Fibroblast of skin of left biceps (primary cell): Measurements from ENCODE around the gene NPW.

Source experiments
- DNase-seq, 2 experiments: peaks; one replicate each; pipeline ENCODE4 v3.0.0-alpha.2; 2013; ENCODE audit warnings: low read depth in 2 of 2

The NPW gene

DNA sequence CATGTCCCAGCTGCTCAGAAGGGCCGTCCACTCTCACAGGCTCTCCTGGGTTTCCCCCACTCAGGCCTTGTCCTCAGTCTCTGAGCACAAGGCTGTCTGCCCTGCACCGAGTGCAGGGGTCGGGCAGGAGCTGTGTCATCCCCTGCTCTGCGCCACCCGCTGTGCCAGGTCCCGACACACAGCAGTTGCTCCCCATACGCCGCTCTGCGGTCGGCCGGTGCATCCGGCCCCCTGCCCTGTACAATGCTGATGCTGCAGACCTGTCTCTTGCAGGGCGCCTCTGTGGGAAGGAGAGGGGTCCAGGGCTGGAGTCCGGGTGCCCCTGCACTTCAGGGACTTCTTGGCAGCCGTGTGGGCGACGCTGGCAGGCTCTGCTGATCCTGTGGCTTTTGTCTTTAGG, 34.3 kb downstream of the NPW start:
- no peak for DNase-seq

DNA sequence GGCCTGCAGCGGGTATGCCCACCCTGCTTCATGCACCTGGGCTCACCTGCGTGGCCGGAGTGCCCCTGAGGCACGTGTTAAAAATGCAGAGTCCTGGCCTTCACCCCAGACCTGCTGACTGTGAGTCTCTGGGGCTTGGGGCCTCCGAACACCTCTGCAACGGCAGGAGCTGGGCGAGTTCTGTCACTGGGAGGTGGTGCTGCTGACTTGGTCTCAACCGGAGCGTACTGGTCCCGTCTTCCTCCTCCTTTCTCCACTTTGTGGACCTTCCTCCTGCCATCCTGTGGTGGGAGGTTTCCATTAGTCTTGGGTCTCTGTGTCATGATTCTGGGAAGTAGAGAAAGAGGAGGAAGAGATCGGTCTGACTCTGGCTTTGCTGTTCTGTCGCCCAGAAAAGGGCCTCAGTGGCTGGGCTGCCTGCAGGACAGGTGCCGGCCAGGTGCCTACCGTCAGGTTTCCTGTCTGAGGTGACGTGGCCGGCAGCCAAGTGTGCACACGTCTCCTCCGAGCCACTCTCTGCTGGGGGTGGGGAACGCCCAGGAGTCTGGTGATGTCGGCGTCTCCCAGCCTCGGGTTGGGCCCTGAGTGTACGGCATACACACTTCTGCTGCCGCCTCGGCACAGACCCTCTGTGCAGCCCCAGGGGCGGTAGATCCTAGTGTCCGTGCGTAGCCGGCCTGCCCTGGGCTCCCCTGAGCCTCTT, 35.1 kb downstream of the NPW start:
- no peak for DNase-seq

DNA sequence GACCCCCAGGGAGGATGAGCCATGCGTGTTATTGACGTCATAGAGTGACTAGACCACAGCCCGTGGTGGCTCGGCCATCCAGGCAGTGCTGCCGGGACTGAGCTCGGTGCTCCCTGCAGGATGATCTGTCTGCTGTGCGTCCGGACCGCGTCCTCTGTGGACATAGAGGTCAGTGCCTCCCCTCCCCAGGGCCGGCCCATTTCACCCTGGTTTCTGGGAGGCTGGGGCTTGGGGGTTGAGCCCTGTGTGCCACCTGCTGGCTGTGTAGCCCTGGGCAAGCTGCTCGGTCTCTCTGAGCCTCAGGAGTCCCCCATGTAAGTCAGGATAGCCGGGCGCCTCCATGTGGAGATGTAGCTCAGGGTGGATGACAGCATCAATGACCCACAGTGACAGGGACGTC, 36.5 kb downstream of the NPW start:
- no peak for DNase-seq

DNA sequence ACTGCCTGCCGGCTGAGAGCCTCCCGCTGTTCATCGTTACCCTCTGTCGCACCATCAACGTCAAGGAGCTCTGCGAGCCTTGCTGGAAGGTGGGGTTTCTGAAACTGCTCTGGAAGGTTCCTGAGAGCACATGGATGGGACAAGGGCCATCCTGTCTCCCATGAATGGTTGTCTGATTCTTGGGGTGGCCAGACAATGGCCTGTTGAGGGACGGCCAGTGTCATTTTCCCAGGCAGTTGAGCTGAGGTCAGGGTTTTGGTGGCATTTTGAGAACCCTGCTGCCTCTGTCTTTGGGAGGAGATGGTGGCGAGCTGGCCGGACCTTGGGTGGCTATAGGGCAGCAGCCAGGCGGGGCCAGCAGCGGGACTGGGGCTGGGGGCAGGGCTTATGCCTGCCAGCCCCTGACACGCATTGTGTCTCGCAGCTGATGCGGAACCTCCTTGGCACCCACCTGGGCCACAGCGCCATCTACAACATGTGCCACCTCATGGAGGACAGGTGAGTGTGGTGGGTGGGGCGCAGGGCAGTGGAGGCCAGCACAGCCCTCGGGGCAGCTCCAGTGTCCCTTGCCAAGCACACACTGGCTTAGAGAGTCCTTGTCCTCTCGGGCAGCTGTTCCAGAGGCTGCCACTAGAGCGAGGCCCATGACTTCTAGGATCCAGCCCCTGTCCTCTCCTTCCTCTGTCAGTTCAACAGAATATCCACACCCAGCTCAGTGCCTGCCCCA, 37.3 kb downstream of the NPW start:
- DNase-seq = no peak

DNA sequence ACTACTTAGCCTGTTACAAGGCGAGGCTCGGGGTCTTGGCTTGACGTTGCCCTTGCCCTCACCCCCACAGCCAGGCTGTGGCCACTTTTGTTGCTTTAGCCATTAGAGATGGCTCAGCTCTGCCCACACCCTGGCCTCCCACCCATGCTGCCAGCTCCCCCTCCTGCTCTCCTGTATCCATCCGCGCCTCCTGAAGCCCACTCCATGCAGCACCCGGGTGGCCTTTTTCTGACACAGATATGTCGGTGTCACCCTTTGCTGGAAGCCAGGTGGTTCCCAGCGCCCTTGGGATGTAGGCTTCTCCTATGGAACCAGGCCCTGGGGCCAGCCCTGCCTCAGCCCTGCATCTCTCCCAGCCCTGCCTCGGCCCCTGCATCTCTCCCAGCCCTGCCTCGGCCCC, 37.9 kb downstream of the NPW start:
- DNase-seq = no peak

DNA sequence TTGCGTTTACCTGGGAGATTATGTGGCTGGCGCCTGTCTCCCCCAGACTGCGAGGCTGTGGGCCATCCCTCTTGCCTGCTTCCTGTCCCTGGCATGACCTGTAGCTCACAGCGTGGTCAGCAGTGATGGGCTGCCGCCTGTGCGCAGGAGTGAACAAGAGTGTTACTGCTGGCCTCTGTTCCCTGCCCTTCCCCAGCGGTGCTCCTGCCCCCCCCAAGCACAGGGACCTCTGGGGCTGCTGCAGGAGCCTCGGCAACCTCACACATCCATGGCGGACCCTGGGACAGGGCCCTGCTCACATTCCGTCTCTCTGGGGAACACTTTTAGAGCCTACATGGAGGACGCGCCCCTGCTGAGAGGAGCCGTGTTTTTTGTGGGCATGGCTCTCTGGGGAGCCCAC, 38.8 kb downstream of the NPW start:
- DNase-seq = no peak

DNA sequence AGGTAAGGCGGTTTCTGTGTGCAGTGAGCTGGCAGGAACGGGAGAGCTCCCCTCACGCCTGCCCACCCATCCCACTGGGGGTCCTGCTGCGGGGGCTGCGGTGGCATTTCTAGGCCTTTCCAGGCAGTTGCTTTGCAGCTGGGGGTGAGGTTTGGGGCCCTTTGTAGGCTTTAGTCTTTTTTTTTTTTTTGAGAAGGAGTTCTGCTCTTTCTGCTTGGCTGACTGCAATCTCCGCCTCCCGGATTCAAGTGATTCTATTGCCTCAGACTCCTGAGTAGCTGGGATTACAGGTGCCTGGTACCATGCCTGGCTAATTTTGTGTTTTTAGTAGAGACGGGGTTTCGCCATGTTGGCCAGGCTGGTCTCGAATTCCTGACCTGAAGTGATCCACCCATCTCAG, 39.3 kb downstream of the NPW start:
- DNase-seq = no peak

DNA sequence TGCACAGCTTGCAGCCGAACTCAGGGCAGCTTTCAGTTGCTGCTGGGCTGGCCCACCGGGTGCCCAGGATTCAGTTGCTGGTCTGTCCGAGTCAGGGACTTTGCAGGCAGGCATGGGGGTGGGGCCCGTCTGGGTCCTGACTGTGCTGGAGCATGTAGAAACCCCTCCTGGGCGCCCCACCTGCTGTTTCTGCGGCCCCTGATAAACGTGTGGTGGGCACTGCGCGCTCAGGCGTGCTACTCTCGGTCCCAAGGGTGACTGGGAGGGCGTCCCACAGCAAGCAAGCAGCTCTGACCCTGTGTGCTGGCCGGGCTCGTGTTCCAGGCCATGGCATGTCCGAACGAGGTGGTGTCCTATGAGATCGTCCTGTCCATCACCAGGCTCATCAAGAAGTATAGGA, 40.8 kb downstream of the NPW start:
- DNase-seq = no peak

DNA sequence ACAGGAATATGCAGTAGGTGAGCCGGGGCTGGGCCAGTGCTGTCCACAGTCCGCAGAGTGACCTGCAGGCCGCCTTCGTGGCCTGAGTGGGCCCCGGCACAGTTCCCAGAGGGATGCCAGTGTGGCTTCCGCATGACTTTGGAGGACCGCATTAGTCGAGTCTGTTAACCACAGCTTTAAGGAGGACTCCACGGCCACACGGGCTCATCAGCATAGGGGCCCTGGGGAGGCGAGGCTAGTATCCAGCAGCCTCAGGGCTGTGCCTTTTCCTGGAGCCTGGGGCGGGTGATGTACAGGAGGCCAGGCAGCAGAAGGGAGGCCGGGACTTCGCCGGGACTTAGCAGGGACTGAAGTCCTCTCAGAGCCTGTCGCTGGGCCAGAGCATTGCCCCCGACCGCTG, 41.4 kb downstream of the NPW start:
- no peak for DNase-seq

DNA sequence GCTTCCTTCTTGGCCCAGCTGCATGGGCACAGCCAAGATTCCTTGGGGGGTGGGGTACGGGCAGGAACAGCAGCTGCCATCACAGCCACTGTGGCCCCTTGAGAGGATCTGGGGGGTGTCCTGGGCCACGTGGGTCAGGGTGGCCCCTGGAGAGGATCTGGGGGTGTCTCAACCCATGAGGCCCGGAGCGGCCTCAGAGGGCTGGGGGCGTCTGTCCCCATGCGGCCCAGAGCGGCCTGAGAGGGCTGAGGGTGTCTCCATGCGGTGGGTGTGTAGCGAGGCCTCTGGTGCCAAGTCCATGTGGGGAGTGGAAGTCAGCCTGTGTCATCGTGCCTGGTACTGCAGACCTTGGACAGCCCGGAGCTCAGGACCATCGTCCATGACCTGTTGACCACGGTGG, 41.9 kb downstream of the NPW start:
- DNase-seq = no peak

DNA sequence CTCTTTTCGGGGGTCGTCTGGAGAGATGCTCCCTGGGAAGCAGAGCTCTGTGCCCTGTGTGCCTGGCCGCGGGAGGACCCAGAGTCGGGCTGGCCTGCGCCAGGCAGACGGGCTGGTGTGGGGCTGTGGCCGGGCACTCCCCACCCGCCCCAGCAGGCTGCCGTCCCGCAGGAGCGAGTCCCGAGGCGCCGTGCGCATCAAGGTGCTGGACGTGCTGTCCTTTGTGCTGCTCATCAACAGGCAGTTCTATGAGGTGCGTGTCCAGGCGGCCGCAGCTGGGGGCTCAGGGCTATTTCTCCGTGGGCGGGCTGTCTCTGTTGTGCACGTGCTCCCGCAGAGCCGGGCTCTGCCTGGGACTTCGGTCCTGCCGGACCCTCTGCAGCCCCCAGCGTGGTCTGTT, 43.2 kb downstream of the NPW start:
- DNase-seq = no peak

DNA sequence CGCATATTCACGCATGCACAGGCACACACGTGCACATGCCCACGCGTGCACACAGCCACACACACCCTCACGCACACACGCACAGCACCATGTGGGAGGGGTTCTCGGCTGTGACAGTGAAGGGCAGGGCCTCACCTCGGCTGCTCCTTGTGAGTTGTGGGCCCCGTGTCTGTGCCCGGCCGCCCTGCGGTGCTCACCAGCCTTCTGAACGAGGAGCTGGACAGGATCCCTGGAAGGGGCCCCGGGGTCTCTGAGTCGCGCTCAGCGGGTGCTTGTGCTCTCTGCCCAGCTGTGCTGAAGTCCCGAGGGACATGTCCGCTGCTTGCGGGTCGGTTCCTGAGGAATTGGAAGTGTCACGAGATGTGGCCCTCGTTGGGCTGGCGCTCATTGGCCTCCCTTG, 44.3 kb downstream of the NPW start:
- no peak for DNase-seq

DNA sequence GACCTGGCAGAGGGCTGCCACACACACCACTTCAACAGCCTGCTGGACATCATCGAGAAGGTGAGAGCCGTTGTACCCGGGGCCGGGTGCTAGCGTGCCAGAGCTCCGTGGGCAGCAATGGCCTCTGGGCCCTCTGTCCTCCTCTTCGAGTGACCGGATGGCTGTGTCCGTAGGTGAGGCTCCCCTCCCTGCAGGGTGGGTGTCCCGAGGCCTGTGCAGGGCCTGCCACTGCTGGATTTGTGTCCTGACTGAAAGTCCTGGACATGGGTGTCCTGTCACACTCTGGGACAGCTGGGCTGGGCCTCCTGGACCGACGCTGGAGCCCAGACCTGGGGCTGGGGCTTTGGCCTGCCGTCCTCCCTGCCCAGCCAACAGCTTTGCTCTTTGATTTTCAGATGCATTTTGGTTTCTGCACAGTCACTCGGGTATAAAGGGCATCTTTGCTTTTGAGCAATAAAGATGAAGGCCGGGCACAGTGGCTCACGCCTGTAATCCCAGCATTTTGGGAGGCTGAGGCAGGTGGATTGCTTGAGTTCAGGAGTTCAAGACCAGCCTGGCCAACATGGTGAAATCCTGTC, 44.9 kb downstream of the NPW start:
- DNase-seq = no peak

DNA sequence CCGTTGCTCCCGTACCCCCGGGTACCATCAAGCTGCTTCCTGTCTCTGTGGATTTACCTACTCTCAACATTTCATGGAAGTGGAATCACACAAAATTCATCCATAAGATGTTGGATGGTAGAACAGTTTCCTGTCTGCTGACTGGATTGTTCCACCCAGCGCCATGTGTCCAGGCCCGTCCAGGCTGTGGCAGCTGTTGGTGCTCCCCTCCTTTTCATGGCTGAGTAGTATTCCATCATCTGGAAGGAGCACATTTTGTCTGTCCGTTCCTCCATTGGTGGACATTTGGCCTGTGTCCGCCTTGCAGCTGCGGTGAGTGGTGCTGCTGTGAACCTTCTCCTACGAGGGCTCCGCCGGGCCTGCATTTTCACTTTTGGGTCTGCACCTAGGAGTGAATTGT, 46.6 kb downstream of the NPW start:
- no peak for DNase-seq
